Fibroblast of lung (primary cell): ENCODE results near the gene SPAG9.

Source experiments
- CTCF ChIP-seq, 2 donors: IDR thresholded peaks in 1 of 2; conservative IDR thresholded peaks in 1 of 2; 1 replicate in 1 of 2; 2 replicates in 1 of 2; pipeline ENCODE4 v1.5.1; 2011 to 2012; ENCODE audit warnings: low read length in 2 of 2, control low read depth in 1 of 2, inconsistent platforms in 1 of 2, low read depth in 1 of 2, mild to moderate bottlenecking in 1 of 2
- EZH2 ChIP-seq: IDR thresholded peaks from 2 replicates; pipeline ENCODE4 v1.5.1; 2012; ENCODE audit warnings: low read length, control low read depth, mild to moderate bottlenecking; ENCODE audit errors: missing control alignments

- TF ChIP-seq CTCF (conservative IDR thresholded peaks at IDR 0.05 in 1 of 2, IDR thresholded peaks at IDR 0.05 in 1 of 2; ENCODE audit: low read depth in 1 of 2, low read length in 2 of 2) (no peak), EZH2 (no peak)
These were observed 33.5 kb downstream of the SPAG9 start for GRCh38 chr17:51087072-51087757.
